AG09309 (cell line): ENCODE measurements around the gene ZFP36L1.

Experiments used
- DNase-seq: peaks from one replicate; pipeline ENCODE4 v3.0.0-alpha.2; 2010; ENCODE audit warnings: low read depth
- H3K4me3 ChIP-seq: 2 replicates; pipeline ENCODE4 v1.5.1; 2011; ENCODE audit warnings: mild to moderate bottlenecking, low read depth, low read length, moderate library complexity; ENCODE audit not compliant: control insufficient read depth
- CTCF ChIP-seq: IDR thresholded peaks from 2 replicates; pipeline ENCODE4 v1.5.1; 2011; ENCODE audit warnings: mild to moderate bottlenecking, low read depth, low read length, inconsistent platforms; ENCODE audit not compliant: insufficient read depth, control insufficient read depth; ENCODE audit errors: missing control alignments

Gene ZFP36L1

GRCh38 chr14:68806526-68807147, 13.8 kb upstream of the ZFP36L1 start:
- H3K4me3 ChIP-seq, result no peak overlapping the region
- TF ChIP-seq CTCF, result no peak
- DNase-seq, result no peak

GRCh38 chr14:68805414-68805813, 12.5 kb upstream of the ZFP36L1 start:
- no peak for DNase-seq
- no peak overlapping the region for H3K4me3 ChIP-seq
- TF ChIP-seq CTCF, result no peak

- no peak for TF ChIP-seq CTCF
- DNase-seq, result no peak
- H3K4me3 ChIP-seq, result no peak overlapping the region
Observed at GRCh38 chr14:68801631-68802030, 8.8 kb upstream of the ZFP36L1 start.

GRCh38 chr14:68800953-68801352, 8.1 kb upstream of the ZFP36L1 start:
- DNase-seq, result no peak
- no peak for TF ChIP-seq CTCF
- no peak overlapping the region for H3K4me3 ChIP-seq

- H3K4me3 ChIP-seq, result no peak overlapping the region
- DNase-seq, result no peak
Observed at GRCh38 chr14:68800390-68800789, 7.5 kb upstream of the ZFP36L1 start.

GRCh38 chr14:68798621-68799020, 5.8 kb upstream of the ZFP36L1 start:
- no peak for TF ChIP-seq CTCF
- DNase-seq, result no peak

More at GRCh38 chr14:68800390-68800789, 7.5 kb upstream of the ZFP36L1 start:
- no peak for TF ChIP-seq CTCF

GRCh38 chr14:68797121-68797670, 4.3 kb upstream of the ZFP36L1 start:
- TF ChIP-seq CTCF, result no peak
- no peak for DNase-seq
- H3K4me3 ChIP-seq, result no peak overlapping the region

More at GRCh38 chr14:68798621-68799020, 5.8 kb upstream of the ZFP36L1 start:
- H3K4me3 ChIP-seq, result no peak overlapping the region
